ENCODE results near the gene RIMS4.

RIMS4 gene

GRCh38 chr20:44784688-44785087 is 25.7 kb downstream of the RIMS4 start:
- Histone ChIP-seq H3K27ac (no peak overlapping the region), H2AFZ (no peak overlapping the region), H3K9ac (no peak overlapping the region), H3K27me3 (ENCODE audit: control insufficient read depth, insufficient read depth, low read length) (no peaks in the 10 kb centered on the region), H3K36me3 (ENCODE audit: control insufficient read depth, insufficient read depth, low read length) (no peaks in the 10 kb centered on the region), H3K4me3 (ENCODE audit: low read depth, low read length) (no peak overlapping the region), H3K79me2 (no peaks in the 10 kb centered on the region), H3K9me3 (ENCODE audit: control insufficient read depth, low read length) (no peaks in the 10 kb centered on the region), H3K4me2 (ENCODE audit: low read length) (no peak overlapping the region), H3K4me1 (no peaks in the 10 kb centered on the region)
- TF ChIP-seq CTCF (IDR thresholded peaks at IDR 0.05): no peak

GRCh38 chr20:44781791-44782190 is 28.6 kb downstream of the RIMS4 start:
- Histone ChIP-seq H3K4me2 (ENCODE audit: low read length) (no peak overlapping the region), H3K36me3 (ENCODE audit: control insufficient read depth, insufficient read depth, low read length) (no peaks in the 10 kb centered on the region), H3K9me3 (ENCODE audit: control insufficient read depth, low read length) (no peaks in the 10 kb centered on the region), H2AFZ (no peak overlapping the region), H3K4me1 (no peaks in the 10 kb centered on the region), H3K27ac (no peak overlapping the region), H3K9ac (no peak overlapping the region), H3K79me2 (no peaks in the 10 kb centered on the region), H3K27me3 (ENCODE audit: control insufficient read depth, insufficient read depth, low read length) (no peaks in the 10 kb centered on the region), H3K4me3 (ENCODE audit: low read depth, low read length) (no peak overlapping the region)
- TF ChIP-seq CTCF (IDR thresholded peaks at IDR 0.05): no peak

- Histone ChIP-seq H3K9me3 (ENCODE audit: control insufficient read depth, low read length) (no peaks in the 10 kb centered on the region), H3K36me3 (ENCODE audit: control insufficient read depth, insufficient read depth, low read length) (no peaks in the 10 kb centered on the region), H2AFZ (no peak overlapping the region), H3K27me3 (ENCODE audit: control insufficient read depth, insufficient read depth, low read length) (no peaks in the 10 kb centered on the region), H3K4me1 (no peaks in the 10 kb centered on the region), H3K9ac (no peak overlapping the region), H3K4me3 (ENCODE audit: low read depth, low read length) (no peak overlapping the region), H3K27ac (no peak overlapping the region), H3K79me2 (no peaks in the 10 kb centered on the region), H3K4me2 (ENCODE audit: low read length) (no peak overlapping the region)
- TF ChIP-seq CTCF (IDR thresholded peaks at IDR 0.05): no peak
Measured at GRCh38 chr20:44781118-44781517, 29.2 kb downstream of the RIMS4 start.

GRCh38 chr20:44780226-44780625 is 30.1 kb downstream of the RIMS4 start:
- H3K9me3 ChIP-seq (ENCODE audit: control insufficient read depth, low read length): no peaks in the 10 kb centered on the region
- no peak overlapping the region for H3K27ac ChIP-seq
- no peaks in the 10 kb centered on the region for H3K36me3 ChIP-seq (ENCODE audit: control insufficient read depth, insufficient read depth, low read length)
- no peaks in the 10 kb centered on the region for H3K79me2 ChIP-seq
- H3K4me3 ChIP-seq (ENCODE audit: low read depth, low read length): no peak overlapping the region
- H3K4me1 ChIP-seq: no peaks in the 10 kb centered on the region
- no peak for TF ChIP-seq CTCF (IDR thresholded peaks at IDR 0.05)
- no peaks in the 10 kb centered on the region for H3K27me3 ChIP-seq (ENCODE audit: control insufficient read depth, insufficient read depth, low read length)
- H3K9ac ChIP-seq: no peak overlapping the region
- no peak overlapping the region for H3K4me2 ChIP-seq (ENCODE audit: low read length)
- H2AFZ ChIP-seq: no peak overlapping the region

- no peaks in the 10 kb centered on the region for H3K79me2 ChIP-seq
- no peak overlapping the region for H3K27ac ChIP-seq
- H3K4me3 ChIP-seq (ENCODE audit: low read depth, low read length): no peak overlapping the region
- no peaks in the 10 kb centered on the region for H3K4me1 ChIP-seq
- H2AFZ ChIP-seq: no peak overlapping the region
- H3K36me3 ChIP-seq (ENCODE audit: control insufficient read depth, insufficient read depth, low read length): no peaks in the 10 kb centered on the region
- no peaks in the 10 kb centered on the region for H3K9me3 ChIP-seq (ENCODE audit: control insufficient read depth, low read length)
- no peak for TF ChIP-seq CTCF (IDR thresholded peaks at IDR 0.05)
- H3K9ac ChIP-seq: no peak overlapping the region
- no peak overlapping the region for H3K4me2 ChIP-seq (ENCODE audit: low read length)
- H3K27me3 ChIP-seq (ENCODE audit: control insufficient read depth, insufficient read depth, low read length): no peaks in the 10 kb centered on the region
Measured at GRCh38 chr20:44776980-44777379, 33.4 kb downstream of the RIMS4 start.

All from parathyroid adenoma (tissue), 2 donors.